ENCODE data around the gene PPFIBP1. TPM values are rescaled to one million over a fixed set of nuclear protein-coding genes. Genes with fewer than 3 reads are reported as not detected.

PPFIBP1 gene
- total and polyA plus RNA-seq, 2 donors (not counting 1 experiment from before 2014, with no cell fraction given) = 3.3 to 15.0 TPM

- intact Hi-C loops (cut with micrococcal nuclease) = no loop called here
- H2AFZ ChIP-seq (ENCODE audit: insufficient read depth, low read depth, low read length, poor library complexity, severe bottlenecking) = no peak overlapping the region
- Mint-ChIP-seq H3K27me3 (no peaks in the 10 kb centered on the region), H3K27ac (no peak overlapping the region), H3K9me3 (ENCODE audit: insufficient read depth) (no peaks in the 10 kb centered on the region), H3K4me1 (peaks cover 30% of the 10 kb centered on the region), H3K4me3 (no peak overlapping the region)
- no peak overlapping the region for H3K9ac ChIP-seq (ENCODE audit: low read length)
- ChIA-PET POLR2A (no interaction called here), CTCF (no interaction called here)
- H3K4me2 ChIP-seq (replicated peaks; ENCODE audit: low read depth, low read length, poor library complexity, severe bottlenecking) = no peak overlapping the region
- TF ChIP-seq CTCF (IDR thresholded peaks at IDR 0.05) (no peak), EZH2 (IDR thresholded peaks at IDR 0.05; ENCODE audit: borderline replicate concordance, insufficient read depth, low read depth, low read length, poor library complexity, severe bottlenecking) (no peak)
- H4K20me1 ChIP-seq (ENCODE audit: control insufficient read depth, insufficient read depth, low read length, poor library complexity, severe bottlenecking) = no peaks in the 10 kb centered on the region
- no peak overlapping the region for H3K4me3 ChIP-seq (ENCODE audit: control extremely low read depth in 1 of 5, extremely low read depth in 1 of 5, insufficient read depth in 1 of 5, low read depth in 2 of 5, low read length in 4 of 5)
- H3K9me3 ChIP-seq (ENCODE audit: control extremely low read depth in 1 of 3, control insufficient read depth in 2 of 3, insufficient read depth in 1 of 3, low read length in 2 of 3) = no peaks in the 10 kb centered on the region
- 53% methylated on average over 2 of the region's 3 CpGs for WGBS (ENCODE audit: insufficient coverage)
- peaks cover 6 to 15% of the 10 kb centered on the region in 2 donors for H3K4me1 ChIP-seq (ENCODE audit: control insufficient read depth in 2 of 2, insufficient read depth in 2 of 2, low read length in 2 of 2)
- no peak overlapping the region for H3K27ac ChIP-seq (ENCODE audit: low read length in 2 of 2)
- no peaks in the 10 kb centered on the region for H3K36me3 ChIP-seq (replicated peaks in 1 of 2; ENCODE audit: control extremely low read depth in 1 of 2, control insufficient read depth in 1 of 2, extremely low read depth in 1 of 2, insufficient read depth in 2 of 2, low read length in 1 of 2)
- no peaks in the 10 kb centered on the region for H3K27me3 ChIP-seq (replicated peaks in 1 of 4; ENCODE audit: control extremely low read depth in 1 of 4, control insufficient read depth in 3 of 4, insufficient read depth in 4 of 4, low read length in 3 of 4)
- ATAC-seq (ENCODE audit: low read depth) = no peak
- DNase-seq = no peak
- no peaks in the 10 kb centered on the region for H3K79me2 ChIP-seq (ENCODE audit: control insufficient read depth, insufficient read depth, low read length)
These were observed 50.0 kb downstream of the PPFIBP1 start for GRCh38 chr12:27573972-27574371.

- TF ChIP-seq CTCF (IDR thresholded peaks at IDR 0.05) = no peak
- TF ChIP-seq EZH2 (IDR thresholded peaks at IDR 0.05; ENCODE audit: borderline replicate concordance, insufficient read depth, low read depth, low read length, poor library complexity, severe bottlenecking) = no peak
- no peaks in the 10 kb centered on the region for H3K27me3 ChIP-seq (replicated peaks in 1 of 4; ENCODE audit: control extremely low read depth in 1 of 4, control insufficient read depth in 3 of 4, insufficient read depth in 4 of 4, low read length in 3 of 4)
- Mint-ChIP-seq H3K4me3 (no peak overlapping the region), H3K4me1 (peaks cover 37% of the 10 kb centered on the region), H3K27ac (no peak overlapping the region), H3K27me3 (no peaks in the 10 kb centered on the region), H3K9me3 (ENCODE audit: insufficient read depth) (no peaks in the 10 kb centered on the region)
- H3K36me3 ChIP-seq (replicated peaks in 1 of 2; ENCODE audit: control extremely low read depth in 1 of 2, control insufficient read depth in 1 of 2, extremely low read depth in 1 of 2, insufficient read depth in 2 of 2, low read length in 1 of 2) = no peaks in the 10 kb centered on the region
- no peaks in the 10 kb centered on the region for H4K20me1 ChIP-seq (ENCODE audit: control insufficient read depth, insufficient read depth, low read length, poor library complexity, severe bottlenecking)
- no peak overlapping the region for H3K4me3 ChIP-seq (ENCODE audit: control extremely low read depth in 1 of 5, extremely low read depth in 1 of 5, insufficient read depth in 1 of 5, low read depth in 2 of 5, low read length in 4 of 5)
- peaks cover 8 to 17% of the 10 kb centered on the region in 2 donors for H3K4me1 ChIP-seq (ENCODE audit: control insufficient read depth in 2 of 2, insufficient read depth in 2 of 2, low read length in 2 of 2)
- H3K9ac ChIP-seq (ENCODE audit: low read length) = no peak overlapping the region
- ATAC-seq (ENCODE audit: low read depth) (no peak), DNase-seq (no peak)
- peak overlapping the region; percentile 18 for H3K4me2 ChIP-seq (replicated peaks; ENCODE audit: low read depth, low read length, poor library complexity, severe bottlenecking)
- H3K9me3 ChIP-seq (ENCODE audit: control extremely low read depth in 1 of 3, control insufficient read depth in 2 of 3, insufficient read depth in 1 of 3, low read length in 2 of 3) = no peaks in the 10 kb centered on the region
- intact Hi-C loops (cut with micrococcal nuclease) = no loop called here
- POLR2A ChIA-PET = no interaction called here
- no peak overlapping the region for H2AFZ ChIP-seq (ENCODE audit: insufficient read depth, low read depth, low read length, poor library complexity, severe bottlenecking)
- CTCF ChIA-PET = no interaction called here
- H3K27ac ChIP-seq (ENCODE audit: low read length in 2 of 2) = no peak overlapping the region
- no peaks in the 10 kb centered on the region for H3K79me2 ChIP-seq (ENCODE audit: control insufficient read depth, insufficient read depth, low read length)
These were observed 51.2 kb downstream of the PPFIBP1 start for GRCh38 chr12:27575090-27575761.
